Measurements from ENCODE around the gene SPTY2D1. TPM values are rescaled to one million over a fixed set of nuclear protein-coding genes. Genes with fewer than 3 reads are reported as not detected.
"Not testable (repeated sequence)": the region's sequence is repeated elsewhere in the genome, so short reads cannot be mapped to it uniquely, and the experiment has no call there.

Gene SPTY2D1
- total RNA-seq, 4 donors from 2014 or later, result 15.9 to 40.7 (median 28.0) TPM

DNA sequence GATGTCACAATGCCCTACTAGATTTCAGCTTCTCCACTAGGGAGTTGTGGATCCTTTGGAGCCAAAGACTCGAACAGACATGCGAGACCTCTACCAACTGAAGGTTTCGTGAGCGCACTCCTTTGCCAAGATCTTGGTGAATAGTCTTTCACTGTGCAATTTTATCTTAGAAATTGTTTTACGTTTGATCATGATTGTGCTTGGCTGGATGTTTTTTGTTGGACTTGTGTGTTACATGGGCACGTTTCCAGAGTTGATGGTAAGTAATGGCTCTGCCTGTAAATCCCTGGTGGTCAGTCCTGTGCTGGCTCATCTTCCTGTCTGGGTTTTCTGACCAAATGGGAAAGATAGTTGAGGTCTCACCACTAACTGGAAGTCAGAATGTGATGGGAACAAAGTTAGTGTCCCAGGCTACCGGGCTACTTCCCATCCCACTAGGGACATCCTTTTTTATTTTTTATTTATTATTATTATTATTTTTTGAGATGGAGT is 34.4 kb downstream of the SPTY2D1 start, which contains the start of gene MISFA:
Gene MISFA (plus strand): TSS at position 51 of the 492 bp plus-strand sequence. CDS start 140 bp downstream, at position 191.
- TF ChIP-seq, protein P1, sequence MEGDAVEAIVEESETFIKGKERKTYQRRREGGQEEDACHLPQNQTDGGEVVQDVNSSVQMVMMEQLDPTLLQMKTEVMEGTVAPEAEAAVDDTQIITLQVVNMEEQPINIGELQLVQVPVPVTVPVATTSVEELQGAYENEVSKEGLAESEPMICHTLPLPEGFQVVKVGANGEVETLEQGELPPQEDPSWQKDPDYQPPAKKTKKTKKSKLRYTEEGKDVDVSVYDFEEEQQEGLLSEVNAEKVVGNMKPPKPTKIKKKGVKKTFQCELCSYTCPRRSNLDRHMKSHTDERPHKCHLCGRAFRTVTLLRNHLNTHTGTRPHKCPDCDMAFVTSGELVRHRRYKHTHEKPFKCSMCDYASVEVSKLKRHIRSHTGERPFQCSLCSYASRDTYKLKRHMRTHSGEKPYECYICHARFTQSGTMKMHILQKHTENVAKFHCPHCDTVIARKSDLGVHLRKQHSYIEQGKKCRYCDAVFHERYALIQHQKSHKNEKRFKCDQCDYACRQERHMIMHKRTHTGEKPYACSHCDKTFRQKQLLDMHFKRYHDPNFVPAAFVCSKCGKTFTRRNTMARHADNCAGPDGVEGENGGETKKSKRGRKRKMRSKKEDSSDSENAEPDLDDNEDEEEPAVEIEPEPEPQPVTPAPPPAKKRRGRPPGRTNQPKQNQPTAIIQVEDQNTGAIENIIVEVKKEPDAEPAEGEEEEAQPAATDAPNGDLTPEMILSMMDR (IDR thresholded peaks at IDR 0.05), result no peak
- DNase-seq (ENCODE audit: low spot score) (no peak), ATAC-seq (ENCODE audit: low FRiP score) (no peak)

DNA sequence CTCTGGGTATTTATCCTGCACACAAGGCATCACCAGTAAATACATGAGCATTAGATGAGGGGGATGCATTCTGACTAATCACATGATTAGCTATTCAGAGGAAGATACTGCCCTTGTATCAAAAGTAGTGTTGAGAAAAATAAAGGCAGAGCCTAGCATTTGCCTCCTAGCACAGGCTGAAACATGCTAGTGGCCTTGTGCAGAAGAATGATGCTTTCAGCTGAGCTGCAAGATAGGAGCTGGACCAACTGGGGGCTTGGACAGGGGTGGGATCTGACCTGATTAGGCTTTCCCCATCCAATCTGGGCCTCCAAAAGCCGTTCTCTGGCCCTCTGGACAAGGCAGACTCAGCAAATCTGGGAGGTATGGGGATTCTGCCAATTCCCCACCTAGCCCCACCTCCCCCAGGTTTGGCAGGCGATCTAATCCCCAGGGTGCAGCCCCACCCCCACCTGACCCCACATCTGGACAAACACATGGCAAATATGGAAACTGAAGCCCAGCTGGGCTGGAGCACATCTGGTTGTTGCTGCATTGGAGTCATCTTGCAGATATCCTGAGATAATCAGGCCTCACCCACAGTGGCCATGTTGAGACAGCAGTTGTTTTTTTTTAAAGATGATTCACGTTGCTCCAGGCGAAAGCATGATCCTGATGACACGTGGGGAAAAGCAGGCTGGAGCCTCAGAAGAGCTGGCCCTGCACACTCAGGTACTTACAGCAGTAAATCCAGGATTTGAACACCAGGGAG is 39.0 kb downstream of the SPTY2D1 start:
- TF ChIP-seq, protein P1 (IDR thresholded peaks at IDR 0.05), result no peak
- ATAC-seq (ENCODE audit: low FRiP score) (no peak), DNase-seq (ENCODE audit: low spot score) (no peak)

DNA sequence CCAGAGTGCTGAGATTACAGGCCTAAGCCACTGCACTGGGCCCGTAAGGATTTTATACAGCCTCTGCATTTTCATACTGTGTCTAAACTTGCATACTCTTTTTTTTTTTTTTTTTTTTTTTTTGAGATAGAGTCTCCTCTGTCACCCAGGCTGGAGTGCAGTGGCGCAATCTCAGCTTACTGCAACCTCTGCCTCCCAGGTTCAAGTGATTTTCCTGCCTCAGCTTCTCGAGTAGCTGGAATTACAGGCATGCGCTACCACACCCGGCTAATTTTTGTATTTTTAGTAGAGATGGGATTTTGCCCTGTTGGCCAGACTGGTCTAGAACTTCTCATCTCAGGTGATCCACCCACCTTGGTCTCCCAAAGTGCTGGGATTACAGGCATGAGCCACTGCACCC is 40.1 kb downstream of the SPTY2D1 start:
- not testable (repeated sequence) for DNase-seq (ENCODE audit: low spot score); ATAC-seq (ENCODE audit: low FRiP score)

DNA sequence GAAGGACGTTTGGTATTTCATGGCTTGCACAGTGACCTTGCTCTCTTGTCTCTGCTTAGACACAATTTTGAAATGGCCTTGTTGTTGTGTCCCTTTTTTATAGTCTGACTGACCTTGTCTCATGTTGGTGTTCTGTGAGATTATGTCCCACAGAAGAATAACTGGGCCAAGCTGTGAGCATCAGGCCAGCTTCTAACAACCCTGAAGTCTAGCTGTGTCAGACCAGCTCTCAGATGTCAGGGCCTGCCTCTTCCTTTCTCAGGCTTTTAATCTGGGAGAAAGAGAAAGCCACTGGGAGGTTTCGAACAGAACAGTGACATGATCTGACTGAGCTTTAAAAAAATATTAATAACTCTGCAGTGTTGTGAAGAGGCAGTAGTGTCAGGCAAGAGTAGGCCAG is 43.6 kb downstream of the SPTY2D1 start:
- ATAC-seq (ENCODE audit: low FRiP score), result no peak
- no peak for DNase-seq (ENCODE audit: low spot score)
- TF ChIP-seq, protein P1 (IDR thresholded peaks at IDR 0.05), result no peak

DNA sequence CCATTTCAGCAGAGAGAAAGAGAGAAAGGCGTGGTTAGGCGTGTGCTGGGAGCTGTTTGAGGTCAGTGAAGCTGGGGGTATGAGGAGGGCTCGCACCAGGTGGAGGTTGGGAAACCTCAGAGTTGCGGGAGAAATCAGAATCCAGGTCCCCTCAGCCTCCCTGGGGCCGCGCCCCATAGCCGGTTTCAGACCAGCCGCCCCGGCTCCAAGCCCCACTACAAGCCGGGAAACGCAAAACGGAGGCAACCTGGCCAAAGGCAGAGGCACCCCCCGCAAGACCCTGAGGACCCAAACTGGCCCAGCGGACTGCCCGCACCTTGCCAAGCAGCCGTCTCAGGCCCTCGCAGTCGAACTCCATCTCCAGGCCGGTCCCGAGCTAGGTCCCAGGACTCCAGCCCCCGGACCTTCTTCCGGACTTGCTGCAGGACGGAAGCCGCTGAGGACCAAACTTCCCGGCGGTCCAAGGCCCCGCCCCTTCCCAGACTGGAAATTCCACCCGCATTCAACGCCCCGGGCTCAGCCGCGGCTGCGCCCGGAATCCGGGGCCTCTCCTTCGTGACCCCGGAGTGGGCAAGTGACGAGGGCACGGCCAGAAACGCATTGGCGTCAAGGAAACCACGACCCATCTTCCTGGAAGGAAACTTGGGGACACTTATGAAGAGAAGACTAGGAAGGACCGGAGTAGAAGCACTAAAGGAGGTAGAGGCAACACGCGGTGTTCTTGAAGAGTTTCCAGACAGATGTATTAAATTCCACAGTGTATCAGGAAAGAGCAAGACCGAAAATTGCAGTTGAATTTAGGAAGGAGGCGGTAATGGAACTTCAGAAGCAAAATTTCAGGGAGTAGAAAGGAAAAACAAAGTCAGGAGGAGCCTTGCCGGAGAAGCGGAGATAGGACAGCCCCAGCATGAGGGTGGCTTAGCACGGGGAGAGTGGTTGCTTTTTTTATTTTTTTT is 45.6 kb downstream of the SPTY2D1 start, which contains the start of gene UEVLD:
Gene UEVLD (minus strand): TSS at position 438 of the 956 bp plus-strand sequence. CDS start 80 bp downstream, at position 358.
- ATAC-seq (ENCODE audit: low FRiP score), result peak; percentile 99
- peak; percentile 71 for DNase-seq (ENCODE audit: low spot score)
- TF ChIP-seq, protein P1 (IDR thresholded peaks at IDR 0.05), result no peak

DNA sequence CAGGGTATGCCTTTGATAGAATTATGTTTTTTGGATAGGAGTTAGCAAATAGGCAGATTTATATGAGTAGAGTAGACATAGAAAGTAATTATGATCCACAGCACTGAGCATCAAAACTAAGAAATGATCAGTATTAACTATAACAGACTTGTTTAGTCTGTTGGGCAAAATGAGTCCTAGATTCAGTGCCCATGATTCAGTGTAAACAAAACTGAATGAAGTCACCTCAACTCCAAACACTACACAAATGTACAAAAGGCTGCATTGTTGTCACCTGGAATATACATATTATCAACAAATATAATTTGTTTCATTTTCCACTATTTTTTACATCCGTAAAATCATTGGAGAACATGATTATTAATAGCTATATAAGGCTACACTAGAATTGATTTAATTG is 52.3 kb downstream of the SPTY2D1 start:
- no peak for DNase-seq (ENCODE audit: low spot score)
- ATAC-seq (ENCODE audit: low FRiP score), result no peak
- TF ChIP-seq, protein P1 (IDR thresholded peaks at IDR 0.05), result no peak
